GM19455 (cell line): ENCODE data around the gene CYBB.
"Not testable (repeated sequence)": the region's sequence is repeated elsewhere in the genome, so short reads cannot be mapped to it uniquely, and the experiment has no call there.

Source experiments
- ATAC-seq: cut with Tn5 transposase; IDR thresholded peaks from one replicate; pipeline ENCODE4 v1.9.1; 2021; ENCODE audit not compliant: unreplicated experiment

CYBB gene

DNA sequence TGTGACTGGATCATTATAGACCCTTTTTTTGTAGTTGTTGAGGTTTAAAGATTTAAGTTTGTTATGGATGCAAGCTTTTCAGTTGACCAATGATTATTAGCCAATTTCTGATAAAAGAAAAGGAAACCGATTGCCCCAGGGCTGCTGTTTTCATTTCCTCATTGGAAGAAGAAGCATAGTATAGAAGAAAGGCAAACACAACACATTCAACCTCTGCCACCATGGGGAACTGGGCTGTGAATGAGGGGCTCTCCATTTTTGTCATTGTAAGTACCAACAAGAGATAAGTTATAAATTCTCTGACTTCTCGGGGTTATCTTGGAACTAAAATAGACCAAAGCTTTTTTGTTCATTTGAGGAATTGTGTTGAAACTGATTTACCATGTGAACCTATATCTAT, at the start of gene CYBB:
Gene CYBB, plus strand, starts transcription at position 203 of the 400 bp plus-strand sequence. Its CDS starts 19 bp downstream, at position 222.
- no peak for ATAC-seq

DNA sequence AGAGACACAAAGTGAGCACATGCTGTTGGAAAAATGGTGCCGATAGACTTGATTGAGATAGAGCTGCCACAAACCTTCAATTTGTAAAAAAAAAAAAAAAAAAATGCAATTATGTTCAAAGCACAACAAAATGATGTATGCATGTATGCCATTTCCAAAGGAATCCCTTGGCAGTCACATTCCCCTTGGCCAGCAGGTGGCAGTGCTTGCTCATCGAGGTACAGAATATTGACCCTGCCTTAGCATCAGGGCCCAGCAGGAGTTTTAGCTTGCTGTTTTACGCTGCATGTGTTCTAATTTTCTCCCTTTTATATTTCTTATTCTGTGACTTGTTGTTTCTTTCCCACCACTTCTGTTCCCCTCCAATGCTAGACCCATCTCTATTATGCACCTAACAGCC, 34.5 kb upstream of the CYBB start:
- ATAC-seq: peak; percentile 51

DNA sequence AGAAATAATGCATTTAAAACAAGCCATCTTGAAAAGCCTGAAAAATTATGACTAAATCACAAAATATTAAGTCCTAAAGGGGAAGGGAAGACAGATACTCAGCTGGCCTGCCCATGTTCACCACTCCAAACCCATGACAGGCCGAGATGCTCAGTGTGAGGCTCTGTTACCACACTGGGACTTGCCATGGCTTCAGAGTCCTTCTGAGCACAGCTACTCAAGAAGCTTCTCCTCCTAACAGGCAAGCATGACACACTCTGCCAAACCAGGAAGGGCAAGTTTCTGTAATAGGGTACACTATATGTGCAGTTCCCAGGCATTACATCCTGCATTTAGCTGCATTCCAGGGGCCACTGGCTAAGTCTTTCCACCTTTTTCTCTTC, 34.0 kb upstream of the CYBB start:
- ATAC-seq: peak; percentile 43

DNA sequence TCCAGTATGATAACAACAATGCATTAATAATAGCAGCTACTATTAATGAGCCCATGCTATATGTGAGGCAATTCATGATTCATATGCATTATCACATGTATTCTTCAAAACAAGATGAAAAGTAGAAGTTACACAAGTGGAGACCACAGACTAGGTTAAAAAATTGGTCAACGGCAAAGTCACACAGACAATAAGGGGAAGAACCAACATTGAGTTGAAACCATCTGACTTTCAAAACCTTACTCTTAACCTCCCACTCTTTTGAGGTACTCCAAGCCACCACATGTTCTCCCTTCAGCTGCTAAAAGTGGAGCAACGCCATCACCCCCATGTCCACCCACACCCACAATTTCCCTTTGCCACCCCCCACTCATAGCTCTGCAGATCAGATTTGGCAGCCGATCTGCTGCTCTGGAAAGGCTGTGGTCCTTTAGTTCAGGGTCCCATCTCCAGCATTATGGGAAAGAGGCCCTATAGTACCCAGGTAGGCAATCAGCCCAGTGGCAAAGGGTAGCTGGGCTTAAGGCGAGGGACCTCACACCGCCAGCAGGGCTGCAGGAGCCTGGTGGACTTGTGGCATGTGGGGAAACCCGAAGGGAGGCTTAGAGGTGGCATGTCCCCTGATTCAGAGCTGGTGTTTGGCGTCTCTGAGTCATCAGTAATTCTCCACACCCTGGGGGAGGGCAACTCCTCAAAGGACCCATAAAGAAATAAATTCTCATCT, 33.5 kb upstream of the CYBB start:
- peak; percentile 81 for ATAC-seq

DNA sequence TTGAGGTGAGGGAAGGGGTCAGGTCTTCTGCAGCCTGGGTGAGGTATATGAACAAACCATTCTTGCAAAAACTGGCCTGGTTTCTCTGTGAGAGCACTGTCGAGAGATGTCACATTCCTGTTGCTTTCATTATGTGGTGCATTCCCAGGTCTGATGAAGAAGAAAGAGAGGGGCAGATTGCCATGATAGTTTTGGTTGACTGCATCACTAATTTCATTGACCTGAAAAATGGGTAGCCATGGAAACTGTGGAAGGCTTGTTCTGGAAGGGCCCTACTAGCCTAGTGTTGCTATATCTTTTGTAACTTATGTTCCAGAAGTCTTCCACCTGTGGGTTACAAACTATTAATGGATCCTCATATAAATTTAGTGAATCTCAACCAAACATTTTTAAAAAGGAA, 32.9 kb upstream of the CYBB start:
- no peak for ATAC-seq

DNA sequence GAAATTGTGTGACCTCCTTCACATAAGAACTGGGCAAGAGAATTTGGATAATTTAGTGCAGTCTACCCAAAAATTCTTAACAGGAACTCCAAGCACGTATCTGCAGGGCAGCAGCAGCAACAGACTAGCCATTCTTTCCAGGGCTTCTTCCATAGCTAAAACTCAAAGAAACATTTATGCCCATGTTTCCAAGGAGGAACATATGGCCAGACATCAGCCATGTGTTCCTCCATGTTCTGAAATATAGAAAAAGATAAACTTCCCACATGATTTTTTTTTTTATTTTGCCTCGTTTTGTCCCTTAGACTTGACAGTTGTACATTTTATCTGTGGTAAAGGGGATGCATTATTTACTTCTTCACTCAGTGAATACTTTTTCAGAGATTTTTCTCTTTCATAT, 27.6 kb upstream of the CYBB start:
- ATAC-seq: no peak

DNA sequence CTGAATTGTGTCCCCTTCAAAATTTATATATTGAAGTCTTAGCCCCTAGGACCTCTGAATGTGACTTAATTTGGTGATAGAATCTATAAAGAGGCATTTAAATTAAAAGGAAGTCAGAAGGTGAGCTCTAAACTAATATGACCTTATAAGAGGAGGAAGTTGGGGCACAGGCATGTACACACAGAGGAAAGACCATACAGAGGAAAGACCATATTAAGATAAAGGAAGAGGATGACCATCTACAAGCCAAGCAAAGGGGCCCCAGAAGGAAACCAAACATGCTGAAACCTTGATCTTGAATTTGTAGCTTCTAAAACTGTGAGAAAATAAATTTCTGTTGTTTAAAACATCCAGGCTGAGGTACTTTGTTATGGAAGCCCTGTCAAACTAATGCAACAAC, 26.9 kb upstream of the CYBB start:
- ATAC-seq: no peak

DNA sequence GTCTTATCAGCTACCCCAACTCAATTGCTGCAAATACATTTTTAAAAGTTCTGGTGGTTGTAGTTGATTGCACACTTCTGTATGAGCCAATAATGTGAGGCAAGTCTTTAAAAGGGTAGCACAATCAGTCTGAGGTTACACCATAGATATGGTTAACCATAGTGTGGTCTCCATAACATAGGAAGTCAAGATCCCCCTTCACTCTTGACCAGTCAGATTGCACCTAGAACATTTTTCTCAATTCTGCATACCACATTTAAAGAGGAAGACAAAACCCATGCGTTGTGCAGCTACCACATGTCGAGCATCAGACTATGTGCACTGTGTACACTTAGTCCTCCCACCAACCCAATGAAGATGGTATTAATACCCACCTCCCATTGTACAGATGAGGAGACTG, 26.5 kb upstream of the CYBB start:
- no peak for ATAC-seq

DNA sequence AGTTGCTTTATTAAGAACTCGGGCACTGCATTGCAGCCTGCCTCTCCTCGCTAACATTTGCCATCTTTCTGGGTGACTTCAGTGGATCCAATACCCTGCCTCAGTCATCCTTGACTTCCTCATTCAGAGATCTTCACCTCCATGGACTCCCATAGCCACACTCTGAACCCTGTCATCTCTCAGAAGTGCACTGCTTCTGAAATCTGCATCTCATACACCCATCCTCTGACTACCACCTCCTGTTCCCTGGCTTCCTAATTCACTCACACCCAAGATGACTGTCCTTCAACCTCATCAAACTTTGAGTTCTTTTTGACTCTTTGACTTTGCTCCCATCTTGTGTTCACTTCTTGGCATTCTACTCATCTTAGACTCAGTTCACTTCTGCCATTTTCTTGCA, 25.3 kb upstream of the CYBB start:
- no peak for ATAC-seq

DNA sequence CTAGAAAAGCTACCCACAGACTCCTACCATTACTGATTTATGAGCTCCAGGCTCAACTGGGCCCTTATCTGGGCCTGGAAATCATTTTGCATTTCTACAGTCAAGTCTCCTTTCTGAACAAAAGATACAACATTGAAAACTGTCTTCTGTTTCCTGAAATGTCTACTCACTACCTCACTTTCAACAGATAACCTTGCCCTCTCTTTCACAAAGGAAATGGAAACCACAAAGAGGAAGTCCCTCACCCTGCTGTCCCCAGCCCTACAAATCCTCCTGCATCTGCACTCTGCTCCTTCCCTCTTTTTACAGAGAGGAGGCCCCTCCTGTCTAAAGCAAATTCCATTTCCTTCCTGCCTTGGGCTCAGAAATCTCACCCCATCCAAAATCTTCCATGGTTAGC, 24.8 kb upstream of the CYBB start:
- ATAC-seq: peak; percentile 96

DNA sequence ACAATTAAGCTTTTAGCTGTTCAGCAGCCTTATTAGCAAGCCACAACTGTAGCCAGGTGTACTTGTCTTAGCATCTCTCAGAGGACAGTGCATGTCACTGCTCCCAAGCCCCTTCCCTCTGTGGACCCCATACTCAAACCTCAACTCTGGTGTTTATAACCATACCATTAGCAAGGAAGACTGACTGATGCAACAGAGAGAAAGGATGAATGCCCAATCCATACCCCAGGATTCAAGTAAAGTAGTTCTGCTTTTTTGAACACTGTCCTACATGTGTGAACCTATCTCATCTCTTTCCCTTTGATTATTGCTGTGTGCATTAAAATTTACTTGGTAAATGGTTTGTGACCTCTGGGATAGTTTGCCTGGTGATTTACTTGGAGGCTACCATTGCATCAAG, 22.8 kb upstream of the CYBB start:
- no peak for ATAC-seq

DNA sequence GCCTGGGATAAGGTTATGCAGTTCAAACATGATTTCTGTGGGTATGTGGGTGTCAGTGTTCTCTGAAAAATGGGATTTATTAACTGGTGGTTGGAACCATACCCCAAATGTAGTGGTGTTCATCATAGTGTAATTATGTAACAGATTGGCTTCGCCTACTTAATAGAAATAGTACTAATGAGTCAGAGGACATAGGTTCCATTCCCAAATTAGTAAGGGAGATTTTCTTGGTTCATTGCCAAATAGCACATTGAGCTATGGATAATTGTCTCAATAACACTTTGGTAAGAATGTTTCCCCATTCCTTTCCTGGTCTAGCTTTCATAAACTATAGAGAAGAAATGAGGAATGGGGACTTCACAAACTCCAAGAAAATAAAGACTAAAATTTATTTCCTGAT, 20.5 kb upstream of the CYBB start:
- no peak for ATAC-seq

DNA sequence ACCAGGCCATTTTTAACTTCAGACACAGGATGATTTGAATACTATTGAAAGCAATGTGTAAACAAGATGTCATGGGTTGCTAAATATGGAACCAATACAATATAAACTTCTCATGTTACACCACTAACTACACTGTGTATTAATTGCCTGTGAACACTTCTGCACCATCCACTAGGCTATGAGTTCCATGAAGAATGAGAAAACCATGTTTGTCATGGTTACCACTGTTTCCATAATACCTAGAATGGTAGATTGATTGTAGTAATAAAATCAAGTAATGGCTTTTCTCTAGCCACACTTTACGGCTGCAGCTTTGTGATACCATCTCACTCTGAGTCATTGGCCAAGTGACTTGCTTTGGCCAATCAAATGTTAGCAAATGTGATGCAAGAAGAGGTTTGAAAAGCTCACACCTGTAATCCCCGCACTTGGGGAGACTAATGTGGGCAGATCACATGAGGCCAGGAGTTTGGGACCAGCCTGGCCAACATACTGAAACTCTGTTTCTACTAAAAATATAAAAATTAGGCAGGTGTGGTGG, 19.9 kb upstream of the CYBB start:
- no peak for ATAC-seq

DNA sequence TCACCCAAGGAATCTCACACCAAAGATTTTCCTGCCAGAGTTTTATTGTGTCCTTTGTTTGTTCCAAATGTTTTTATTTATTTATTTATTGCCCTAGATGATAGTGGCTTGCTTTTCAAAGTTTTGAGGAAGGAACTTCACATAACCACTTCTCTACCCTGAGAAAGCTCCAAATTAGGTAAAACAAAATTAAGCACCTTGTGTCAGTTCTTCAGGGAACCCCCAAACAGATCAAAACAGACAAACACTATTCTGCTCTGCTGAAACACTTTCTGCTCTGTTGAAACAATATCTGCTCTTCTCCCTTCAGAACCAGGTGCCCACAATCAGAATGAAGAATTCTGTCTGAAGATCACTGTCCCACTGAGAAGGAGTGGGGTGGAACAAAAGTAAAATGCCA, 16.5 kb upstream of the CYBB start:
- ATAC-seq: no peak

DNA sequence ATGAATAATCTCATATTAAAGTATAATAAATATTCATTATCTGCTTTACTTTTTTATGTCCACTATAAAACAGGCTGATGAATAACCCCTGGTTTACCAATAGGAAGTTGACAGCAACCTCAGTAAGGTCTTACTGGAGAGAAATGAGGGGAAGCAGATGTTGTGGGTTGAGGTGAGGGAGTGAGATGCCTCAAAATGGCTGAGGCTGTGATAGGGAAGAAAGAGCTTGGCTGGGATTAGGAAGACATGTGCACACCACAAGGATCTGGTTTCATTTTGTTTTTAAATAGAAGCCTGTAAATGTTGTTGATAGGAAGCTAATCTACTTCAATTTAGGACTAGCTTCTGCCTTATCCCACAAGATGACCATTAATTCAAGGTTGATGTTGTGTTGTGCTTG, 14.4 kb upstream of the CYBB start:
- ATAC-seq: no peak

DNA sequence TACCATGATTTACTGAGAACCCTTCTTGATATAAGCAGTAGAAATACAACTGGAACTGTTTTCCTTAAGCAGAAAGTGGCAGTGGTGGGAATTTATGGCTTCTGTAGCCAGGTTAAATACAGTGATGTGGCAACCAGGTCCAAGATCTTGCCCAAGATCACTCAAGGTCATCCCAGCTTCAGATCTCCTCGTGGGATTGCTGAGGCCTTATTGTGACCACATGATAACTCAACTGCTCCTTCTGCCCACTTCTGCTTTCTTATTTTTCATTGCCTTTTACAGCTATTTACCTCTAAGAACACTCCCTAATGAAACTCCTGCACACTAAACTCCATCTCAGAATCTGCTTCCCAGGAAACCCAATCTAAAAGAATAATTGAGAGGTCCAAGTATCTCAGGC, 12.4 kb upstream of the CYBB start:
- ATAC-seq: no peak

DNA sequence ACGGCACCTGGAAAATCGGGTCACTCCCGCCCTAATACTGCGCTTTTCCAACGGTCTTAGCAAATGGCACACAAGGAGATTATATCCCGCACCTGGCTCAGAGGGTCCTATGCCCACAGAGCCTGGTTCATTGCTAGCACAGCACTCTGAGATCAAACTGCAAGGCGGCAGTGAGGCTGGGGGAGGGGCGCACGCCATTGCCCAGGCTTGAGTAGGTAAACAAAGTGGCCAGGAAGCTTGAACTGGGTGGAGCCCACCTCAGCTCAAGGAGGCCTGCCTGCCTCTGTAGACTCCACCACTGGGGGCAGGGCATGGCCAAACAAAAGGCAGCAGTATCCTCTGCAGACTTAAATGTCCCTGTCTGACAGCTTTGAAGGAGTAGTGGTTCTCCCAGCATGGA, 11.0 kb upstream of the CYBB start:
- ATAC-seq: not testable (repeated sequence)

DNA sequence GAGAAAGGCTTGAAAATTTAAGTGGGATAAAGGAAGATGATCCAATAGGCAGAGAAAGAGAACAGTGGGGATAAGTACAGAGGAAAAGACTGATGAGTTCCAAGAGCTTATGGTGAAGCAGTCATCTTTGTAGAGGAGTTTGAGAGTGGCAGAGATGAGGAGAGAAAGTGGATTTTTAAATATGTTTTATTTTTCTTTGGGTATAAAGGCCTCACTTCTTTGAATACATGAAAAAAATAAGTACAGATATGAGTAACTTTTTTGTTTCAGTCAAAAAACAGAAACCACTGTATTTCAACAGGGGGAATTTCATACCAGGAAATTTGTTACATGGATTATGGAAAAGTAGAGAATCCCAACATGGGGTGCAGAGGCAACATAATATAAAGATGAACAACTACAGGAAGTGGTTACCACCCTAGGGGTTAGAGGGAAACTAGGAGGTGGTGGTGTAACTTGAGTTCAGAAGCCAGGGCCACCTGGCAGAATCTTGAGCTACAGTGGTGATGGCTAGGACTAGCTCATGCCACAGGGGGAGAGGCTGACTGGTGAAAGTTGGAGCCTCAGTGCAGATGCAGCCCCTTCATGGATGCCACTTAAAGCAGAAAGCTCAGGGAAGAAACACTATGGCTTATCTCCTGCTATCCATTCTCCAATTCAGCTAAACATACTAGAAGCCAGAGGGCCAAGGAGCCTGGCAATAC, 3.4 kb upstream of the CYBB start:
- ATAC-seq: peak; percentile 52

DNA sequence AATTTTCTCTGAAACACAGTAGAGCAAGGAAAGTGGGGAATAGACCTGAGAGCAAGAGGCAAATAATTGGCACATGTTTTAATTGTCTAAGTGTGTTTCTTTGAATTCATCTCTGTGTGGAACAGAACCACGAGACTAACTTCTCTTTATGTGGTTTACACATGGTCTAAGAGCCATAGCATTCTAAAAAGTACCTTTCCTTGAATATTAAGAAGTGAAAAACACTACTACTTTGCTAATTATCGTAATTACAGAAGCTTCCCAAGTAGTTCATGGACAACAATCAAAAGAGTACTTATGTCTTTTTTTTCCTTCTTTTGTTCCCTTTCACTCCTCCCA, 2.9 kb upstream of the CYBB start:
- peak; percentile 3 for ATAC-seq

DNA sequence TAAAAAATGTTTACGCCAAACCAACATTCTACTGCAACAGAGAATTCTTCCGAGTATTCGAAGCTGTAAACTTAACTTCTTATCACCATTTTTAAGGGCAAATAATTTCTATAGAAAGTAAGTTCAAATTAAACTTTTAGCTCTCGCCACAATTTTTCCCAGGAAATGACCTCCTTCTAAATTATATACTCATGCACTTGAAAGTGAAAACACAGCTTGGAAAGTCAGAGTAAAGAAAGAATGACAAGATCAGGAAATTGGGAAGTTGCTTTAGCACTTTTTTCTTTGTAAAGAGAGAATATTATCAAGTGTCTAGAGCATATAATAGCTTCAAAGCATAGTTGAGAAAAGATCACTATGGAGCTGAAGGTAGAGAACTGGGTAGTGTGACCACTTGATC, 1.2 kb downstream of the CYBB start:
- ATAC-seq: no peak

DNA sequence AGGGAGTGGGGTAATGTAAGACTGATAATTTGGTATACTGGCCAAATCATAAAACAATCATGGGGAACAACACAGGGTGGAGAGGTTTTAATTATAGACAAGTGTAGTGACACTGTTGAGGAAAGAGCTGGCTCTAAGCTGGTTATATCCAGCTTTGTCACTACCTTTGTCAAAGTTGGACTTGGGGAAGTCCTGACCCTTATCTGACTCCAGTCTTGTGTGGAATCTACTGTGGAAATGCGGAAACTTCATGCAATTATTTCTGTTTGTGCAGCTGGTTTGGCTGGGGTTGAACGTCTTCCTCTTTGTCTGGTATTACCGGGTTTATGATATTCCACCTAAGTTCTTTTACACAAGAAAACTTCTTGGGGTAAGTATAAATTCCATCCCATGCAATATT, 2.0 kb downstream of the CYBB start:
- ATAC-seq: no peak

DNA sequence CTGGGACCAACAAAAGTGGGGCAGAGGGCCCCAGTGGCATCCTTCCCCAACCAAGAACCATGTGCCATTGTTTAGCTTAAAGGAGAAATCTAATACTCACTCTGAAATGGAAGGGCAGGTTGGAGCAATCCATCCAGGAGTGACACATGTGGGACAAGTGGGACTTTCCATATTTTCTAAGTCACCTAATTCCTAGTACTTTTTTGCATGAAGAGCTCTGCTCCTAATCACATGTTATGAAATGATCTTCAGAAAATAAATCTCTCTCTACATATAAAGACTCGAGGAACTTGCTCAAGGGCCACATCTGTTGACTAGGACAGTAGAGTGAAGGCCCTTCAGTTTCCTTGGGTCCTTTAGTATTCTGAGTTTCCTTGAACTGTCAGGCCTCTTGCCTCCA, 2.5 kb downstream of the CYBB start:
- no peak for ATAC-seq

DNA sequence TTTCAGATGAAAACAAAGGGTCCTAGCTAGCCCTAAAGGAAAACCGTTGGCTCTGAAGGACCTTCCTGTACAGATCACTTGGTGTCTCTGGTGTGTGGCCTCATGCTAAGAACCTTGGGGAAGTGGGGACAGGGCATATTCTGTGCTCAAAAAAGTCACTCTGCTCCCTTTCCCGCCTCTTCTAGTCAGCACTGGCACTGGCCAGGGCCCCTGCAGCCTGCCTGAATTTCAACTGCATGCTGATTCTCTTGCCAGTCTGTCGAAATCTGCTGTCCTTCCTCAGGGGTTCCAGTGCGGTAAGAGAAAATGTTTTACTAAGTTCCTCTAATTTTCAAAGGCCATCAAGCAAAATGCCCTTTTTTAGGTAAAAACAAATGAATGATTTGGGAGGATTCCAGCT, 3.4 kb downstream of the CYBB start:
- ATAC-seq: no peak
